CD8-positive, alpha-beta memory T cell (primary cell): ENCODE measurements around the gene CMTM7. TPM values are rescaled to one million over a fixed set of nuclear protein-coding genes. Genes with fewer than 3 reads are reported as not detected.

Source experiments
- CTCF ChIA-PET: fragments of 350-600 bp; sonication (Branson Sonifier 250); formaldehyde crosslinking; loops from one replicate; lab custom pipeline; 2021; ENCODE audit warnings: antibody characterized with exemption; lab: Charles Lee
- POLR2A ChIA-PET: fragments of 350-600 bp; sonication (Branson Sonifier 250); formaldehyde crosslinking; loops from one replicate; lab custom pipeline; 2021; ENCODE audit warnings: antibody characterized with exemption; lab: Charles Lee
- DNase-seq, 5 donors: peaks; one replicate each; pipeline versions ENCODE4 v3.0.0 to v3.0.0-alpha.2; 2020 to 2022; ENCODE audit warnings: mixed read lengths in 1 of 5
- H3K27ac ChIP-seq: one replicate; pipeline ENCODE4 v1.7.0; 2013; ENCODE audit warnings: low read depth, mild to moderate bottlenecking, low read length, moderate library complexity
- H3K27me3 ChIP-seq: 2 replicates; pipeline ENCODE4 v1.7.0; 2013; ENCODE audit warnings: low read length, mild to moderate bottlenecking; ENCODE audit not compliant: insufficient read depth, poor library complexity, severe bottlenecking
- H3K36me3 ChIP-seq: 2 replicates; pipeline ENCODE4 v1.7.0; 2013; ENCODE audit warnings: mild to moderate bottlenecking, low read length, moderate library complexity; ENCODE audit not compliant: insufficient read depth
- H3K4me1 ChIP-seq: 2 replicates; pipeline ENCODE4 v1.7.0; 2013; ENCODE audit warnings: mild to moderate bottlenecking, low read length, moderate library complexity; ENCODE audit not compliant: insufficient read depth
- H3K4me3 ChIP-seq: 2 replicates; pipeline ENCODE4 v1.7.0; 2013; ENCODE audit warnings: mild to moderate bottlenecking, low read length
- H3K9me3 ChIP-seq: 2 replicates; pipeline ENCODE4 v1.7.0; 2013; ENCODE audit warnings: mild to moderate bottlenecking, low read length
- H3K27ac Mint-ChIP-seq, 8 donors: one replicate each; pipeline ENCODE4 v1.8.0; 2020 to 2021; ENCODE audit warnings: mixed read lengths in 8 of 8, mild to moderate bottlenecking in 6 of 8, inconsistent platforms in 3 of 8, moderate library complexity in 3 of 8
- H3K27me3 Mint-ChIP-seq, 2 donors: one replicate each; pipeline ENCODE4 v1.8.0; 2020 to 2021; ENCODE audit warnings: mixed read lengths in 2 of 2, mild to moderate bottlenecking in 1 of 2, moderate library complexity in 1 of 2
- H3K36me3 Mint-ChIP-seq, 3 donors: one replicate each; pipeline ENCODE4 v1.8.0; 2020 to 2021; ENCODE audit warnings: mixed read lengths in 3 of 3, inconsistent platforms in 1 of 3, mild to moderate bottlenecking in 1 of 3
- H3K4me1 Mint-ChIP-seq, 3 donors: one replicate each; pipeline ENCODE4 v1.8.0; 2020 to 2021; ENCODE audit warnings: mixed read lengths in 3 of 3, inconsistent platforms in 1 of 3, mild to moderate bottlenecking in 1 of 3
- H3K4me3 Mint-ChIP-seq, 7 donors: one replicate each; pipeline ENCODE4 v1.8.0; 2020 to 2021; ENCODE audit warnings: mixed read lengths in 7 of 7, mild to moderate bottlenecking in 6 of 7, moderate library complexity in 4 of 7, inconsistent platforms in 2 of 7
- H3K9me3 Mint-ChIP-seq, 5 donors: one replicate each; pipeline ENCODE4 v1.8.0; 2020 to 2022; ENCODE audit warnings: mixed read lengths in 5 of 5, mild to moderate bottlenecking in 3 of 5, moderate library complexity in 2 of 5, inconsistent platforms in 1 of 5
- polyA plus RNA-seq: library from polyadenylated mRNA; unstranded; fragments of 300-500 nt; fragmentation: Illumina TruSeq; gene quantifications from one replicate; pipeline ENCODE4 v1.2.3, GENCODE V29; 2021
- total RNA-seq, 2 experiments: library from RNA; stranded (reverse); gene quantifications; one replicate each; pipeline ENCODE4 v1.2.3, GENCODE V29; 2021

CMTM7 gene
- total and polyA plus RNA-seq, 3 experiments from 2014 or later = 33.5 to 113 (median 39.4) TPM

- no peaks in the 10 kb centered on the region for H3K27me3 ChIP-seq
- H3K36me3 ChIP-seq = peaks cover 4% of the 10 kb centered on the region
- no peaks in the 10 kb centered on the region for H3K9me3 ChIP-seq
- H3K4me3 ChIP-seq = no peak overlapping the region
- no peaks in the 10 kb centered on the region for H3K4me1 ChIP-seq
- H3K27ac ChIP-seq = no peak overlapping the region
- H3K36me3 Mint-ChIP-seq = peaks cover 6 to 71% (median 29%) of the 10 kb centered on the region in 3 donors
- H3K4me3 Mint-ChIP-seq = no peak overlapping the region
- no peaks in the 10 kb centered on the region for H3K9me3 Mint-ChIP-seq
- H3K4me1 Mint-ChIP-seq = peaks cover 12 to 42% (median 36%) of the 10 kb centered on the region in 3 donors
- H3K27ac Mint-ChIP-seq = peak overlapping the region in 1 of 8 donors; percentile 27
- POLR2A ChIA-PET = interaction anchor here (1.0 kb wide), 1 partner anchor 17 kb away, joined by 3 read pairs; no protein-coding TSS in a partner anchor
- DNase-seq = no peak
- CTCF ChIA-PET = interaction anchor here (0.8 to 2.0 kb wide), 3 partner anchors 11 to 26 kb away, joined by 3 to 8 read pairs (median 3); no protein-coding TSS in a partner anchor
- no peaks in the 10 kb centered on the region for H3K27me3 Mint-ChIP-seq
These were observed 92.8 kb downstream of the CMTM7 start for GRCh38 chr3:32484436-32484835.

GRCh38 chr3:32487781-32488473, 96.3 kb downstream of the CMTM7 start:
- H3K9me3 Mint-ChIP-seq = no peaks in the 10 kb centered on the region
- POLR2A ChIA-PET = no interaction called here
- Histone ChIP-seq H3K27ac (no peak overlapping the region), H3K4me3 (no peak overlapping the region), H3K9me3 (no peaks in the 10 kb centered on the region), H3K4me1 (no peaks in the 10 kb centered on the region), H3K36me3 (no peaks in the 10 kb centered on the region), H3K27me3 (no peaks in the 10 kb centered on the region)
- peaks cover 7 to 23% (median 16%) of the 10 kb centered on the region in 3 donors for H3K4me1 Mint-ChIP-seq
- CTCF ChIA-PET = interaction anchor here (1.2 kb wide), 1 partner anchor 18 kb away, joined by 3 read pairs; no protein-coding TSS in a partner anchor
- H3K27me3 Mint-ChIP-seq = no peaks in the 10 kb centered on the region
- no peak overlapping the region for H3K4me3 Mint-ChIP-seq
- DNase-seq = no peak
- H3K36me3 Mint-ChIP-seq = peaks cover 6 to 52% (median 12%) of the 10 kb centered on the region in 3 donors
- H3K27ac Mint-ChIP-seq = peak overlapping the region in 3 of 8 donors; percentile 15 to 79 (median 38)

GRCh38 chr3:32488474-32489008, 96.9 kb downstream of the CMTM7 start:
- Histone ChIP-seq H3K4me3 (no peak overlapping the region), H3K4me1 (peaks cover 6% of the 10 kb centered on the region), H3K27ac (no peak overlapping the region), H3K9me3 (no peaks in the 10 kb centered on the region), H3K36me3 (no peaks in the 10 kb centered on the region), H3K27me3 (no peaks in the 10 kb centered on the region)
- ChIA-PET POLR2A (interaction anchor here (0.7 kb wide), 1 partner anchor 306 kb away, joined by 3 read pairs; no protein-coding TSS in a partner anchor), CTCF (interaction anchor here (1.2 kb wide), 1 partner anchor 19 kb away, joined by 3 read pairs; no protein-coding TSS in a partner anchor)
- Mint-ChIP-seq H3K4me3 (no peak overlapping the region), H3K36me3 (peaks cover 6 to 49% (median 12%) of the 10 kb centered on the region in 3 donors), H3K9me3 (no peaks in the 10 kb centered on the region), H3K27ac (peak overlapping the region in 4 of 8 donors; percentile 15 to 79 (median 40)), H3K4me1 (peaks cover 7 to 21% (median 13%) of the 10 kb centered on the region in 3 donors), H3K27me3 (no peaks in the 10 kb centered on the region)
- DNase-seq = no peak

GRCh38 chr3:32492684-32493436, 101.2 kb downstream of the CMTM7 start:
- peaks cover 4 to 27% (median 7%) of the 10 kb centered on the region in 3 donors for H3K36me3 Mint-ChIP-seq
- peaks cover 16 to 25% (median 24%) of the 10 kb centered on the region in 3 donors for H3K4me1 Mint-ChIP-seq
- no peaks in the 10 kb centered on the region for H3K9me3 Mint-ChIP-seq
- no peak overlapping the region for H3K4me3 ChIP-seq
- no peaks in the 10 kb centered on the region for H3K27me3 Mint-ChIP-seq
- no peaks in the 10 kb centered on the region for H3K36me3 ChIP-seq
- H3K4me3 Mint-ChIP-seq = no peak overlapping the region
- no peak overlapping the region for H3K27ac Mint-ChIP-seq
- no peak overlapping the region for H3K27ac ChIP-seq
- H3K4me1 ChIP-seq = peaks cover 28% of the 10 kb centered on the region
- H3K9me3 ChIP-seq = no peaks in the 10 kb centered on the region
- CTCF ChIA-PET = interaction anchor here (0.9 to 1.8 kb wide), 3 partner anchors 11 to 102 kb away, joined by 3 to 5 read pairs (median 3); no protein-coding TSS in a partner anchor
- DNase-seq = no peak
- H3K27me3 ChIP-seq = no peaks in the 10 kb centered on the region
- POLR2A ChIA-PET = no interaction called here

GRCh38 chr3:32493437-32494414, 102.1 kb downstream of the CMTM7 start:
- no peaks in the 10 kb centered on the region for H3K27me3 Mint-ChIP-seq

GRCh38 chr3:32495085-32495484, 103.4 kb downstream of the CMTM7 start:
- Mint-ChIP-seq H3K4me1 (peaks cover 27 to 38% (median 34%) of the 10 kb centered on the region in 3 donors), H3K9me3 (no peaks in the 10 kb centered on the region), H3K4me3 (no peak overlapping the region), H3K27ac (peak overlapping the region in 1 of 8 donors; percentile 26), H3K36me3 (peaks cover 4 to 20% (median 8%) of the 10 kb centered on the region in 3 donors), H3K27me3 (no peaks in the 10 kb centered on the region)
- H3K27me3 ChIP-seq = no peaks in the 10 kb centered on the region
- H3K4me3 ChIP-seq = no peak overlapping the region
- CTCF ChIA-PET = no interaction called here
- H3K4me1 ChIP-seq = peaks cover 33% of the 10 kb centered on the region
- no peak overlapping the region for H3K27ac ChIP-seq
- no peaks in the 10 kb centered on the region for H3K36me3 ChIP-seq
- DNase-seq = no peak
- POLR2A ChIA-PET = interaction anchor here (0.5 kb wide), 1 partner anchor 65 kb away, joined by 3 read pairs; no protein-coding TSS in a partner anchor
- H3K9me3 ChIP-seq = no peaks in the 10 kb centered on the region

More at GRCh38 chr3:32493437-32494414, 102.1 kb downstream of the CMTM7 start:
- POLR2A ChIA-PET = no interaction called here
- no peak for DNase-seq
- peaks cover 21 to 29% (median 24%) of the 10 kb centered on the region in 3 donors for H3K4me1 Mint-ChIP-seq
- CTCF ChIA-PET = interaction anchor here (0.9 to 1.8 kb wide), 2 partner anchors 11 to 16 kb away, joined by 3 to 5 read pairs; no protein-coding TSS in a partner anchor
- Histone ChIP-seq H3K9me3 (no peaks in the 10 kb centered on the region), H3K4me3 (no peak overlapping the region), H3K27ac (no peak overlapping the region), H3K36me3 (no peaks in the 10 kb centered on the region), H3K27me3 (no peaks in the 10 kb centered on the region), H3K4me1 (peaks cover 28% of the 10 kb centered on the region)
- peaks cover 4 to 21% (median 7%) of the 10 kb centered on the region in 3 donors for H3K36me3 Mint-ChIP-seq
- no peak overlapping the region for H3K4me3 Mint-ChIP-seq
- H3K9me3 Mint-ChIP-seq = no peaks in the 10 kb centered on the region
- H3K27ac Mint-ChIP-seq = no peak overlapping the region

GRCh38 chr3:32495609-32496008, 104.0 kb downstream of the CMTM7 start:
- Mint-ChIP-seq H3K27me3 (no peaks in the 10 kb centered on the region), H3K27ac (no peak overlapping the region), H3K4me3 (no peak overlapping the region), H3K36me3 (peaks cover 4 to 20% (median 10%) of the 10 kb centered on the region in 3 donors), H3K9me3 (no peaks in the 10 kb centered on the region), H3K4me1 (peaks cover 33 to 43% (median 39%) of the 10 kb centered on the region in 3 donors)
- no peaks in the 10 kb centered on the region for H3K27me3 ChIP-seq
- H3K4me3 ChIP-seq = no peak overlapping the region
- ChIA-PET CTCF (interaction anchor here (1.1 kb wide), 1 partner anchor 28 kb away, joined by 4 read pairs; no protein-coding TSS in a partner anchor), POLR2A (interaction anchor here (0.5 kb wide), 1 partner anchor 66 kb away, joined by 3 read pairs; no protein-coding TSS in a partner anchor)
- H3K36me3 ChIP-seq = no peaks in the 10 kb centered on the region
- H3K27ac ChIP-seq = no peak overlapping the region
- peaks cover 36% of the 10 kb centered on the region for H3K4me1 ChIP-seq
- DNase-seq = no peak
- H3K9me3 ChIP-seq = no peaks in the 10 kb centered on the region
